Endothelial cell of umbilical vein (primary cell): ENCODE results near the gene IL1R1. TPM values are rescaled to one million over a fixed set of nuclear protein-coding genes. Genes with fewer than 3 reads are reported as not detected.

Source experiments
- BruUV-seq: library from RNA; stranded (reverse); fragments of 400-500 nt; replicated peaks from 2 replicates; lab custom pipeline; 2021; lab: Mats Ljungman, UMichigan
- CTCF ChIA-PET: fragments of 300-600, 350-600 bp; sonication (Branson Sonifier 250); formaldehyde crosslinking; loops from one replicate; lab custom pipeline; 2021; ENCODE audit warnings: antibody characterized with exemption, inconsistent platforms; lab: Charles Lee
- POLR2A ChIA-PET: fragments of 300-600, 350-600 bp; sonication (Branson Sonifier 250); formaldehyde crosslinking; loops from one replicate; lab custom pipeline; 2021; ENCODE audit warnings: antibody characterized with exemption, inconsistent platforms; lab: Charles Lee
- DNase-seq: peaks from one replicate; pipeline ENCODE4 v3.0.0-alpha.2; 2011; ENCODE audit warnings: low read depth, low spot score
- FAIRE-seq: peaks from 2 replicates; lab custom pipeline; 2011; peaks lifted over from hg19 to GRCh38; lab: Jason Lieb, UNC
- H2AFZ ChIP-seq: 2 replicates; pipeline ENCODE4 v1.6.0; 2012; ENCODE audit warnings: low read depth, low read length, control low read depth, inconsistent platforms
- H3K27ac ChIP-seq: 2 replicates; pipeline ENCODE4 v1.5.1; 2011; ENCODE audit warnings: low read depth, mild to moderate bottlenecking, control low read depth, low read length, moderate library complexity; ENCODE audit not compliant: insufficient read depth
- H3K27me3 ChIP-seq, 2 experiments: 2 replicates each; pipeline versions ENCODE4 v1.6.0 to v1.6.1; 2011; ENCODE audit warnings: low read length in 2 of 2, mixed read lengths in 1 of 2; ENCODE audit not compliant: control insufficient read depth in 2 of 2, insufficient read depth in 2 of 2
- H3K36me3 ChIP-seq, 2 experiments: 2 replicates in 1 of 2; 3 replicates in 1 of 2; pipeline ENCODE4 v1.5.1; 2011; ENCODE audit warnings: low read length in 2 of 2, mild to moderate bottlenecking in 1 of 2, moderate library complexity in 1 of 2; ENCODE audit not compliant: control insufficient read depth in 2 of 2, insufficient read depth in 2 of 2; ENCODE audit errors: extremely low read depth in 1 of 2
- H3K4me1 ChIP-seq: 3 replicates; pipeline ENCODE4 v1.5.1; 2011; ENCODE audit warnings: mild to moderate bottlenecking, low read length; ENCODE audit not compliant: control insufficient read depth, insufficient read depth; ENCODE audit errors: extremely low read depth
- H3K4me2 ChIP-seq: 2 replicates; pipeline ENCODE4 v1.6.1; 2011; ENCODE audit warnings: low read length, control low read depth, mixed read lengths; ENCODE audit not compliant: insufficient read depth
- H3K4me3 ChIP-seq, 3 experiments: fragments of 200-600 bp in 1 of 3; sonication (generic), shearing (Covaris generic) in 1 of 3; replicated peaks in 1 of 3; 2 replicates each; pipeline ENCODE4 v1.5.1; 2011 to 2016; ENCODE audit warnings: control low read depth in 3 of 3, low read length in 3 of 3, mild to moderate bottlenecking in 2 of 3, inconsistent platforms in 1 of 3, low read depth in 1 of 3, moderate library complexity in 1 of 3; ENCODE audit not compliant: insufficient read depth in 1 of 3
- H3K79me2 ChIP-seq: 2 replicates; pipeline ENCODE4 v1.6.0; 2012; ENCODE audit warnings: low read length, inconsistent platforms; ENCODE audit not compliant: control insufficient read depth, insufficient read depth
- H3K9ac ChIP-seq: replicated peaks from 2 replicates; pipeline ENCODE3; 2011; ENCODE audit warnings: low read length, control low read depth; ENCODE audit not compliant: insufficient read depth; ENCODE audit errors: extremely low read depth
- H3K9me1 ChIP-seq: replicated peaks from 3 replicates; pipeline ENCODE4 v1.6.0; 2011; ENCODE audit warnings: mild to moderate bottlenecking, low read length; ENCODE audit not compliant: control insufficient read depth, insufficient read depth; ENCODE audit errors: extremely low read depth
- H3K9me3 ChIP-seq: replicated peaks from 2 replicates; pipeline ENCODE4 v1.5.1; 2012; ENCODE audit warnings: low read length, inconsistent platforms; ENCODE audit not compliant: control insufficient read depth, insufficient read depth
- H4K20me1 ChIP-seq: replicated peaks from 2 replicates; pipeline ENCODE3; 2011; ENCODE audit warnings: mild to moderate bottlenecking, low read length; ENCODE audit not compliant: control insufficient read depth, insufficient read depth; ENCODE audit errors: extremely low read depth
- CTCF ChIP-seq, 2 donors: IDR thresholded peaks; 1 replicate in 1 of 2; 2 replicates in 1 of 2; pipeline ENCODE4 v1.5.1; 2011; ENCODE audit warnings: low read length in 2 of 2, mild to moderate bottlenecking in 2 of 2, moderate library complexity in 2 of 2, control low read depth in 1 of 2, inconsistent platforms in 1 of 2, low read depth in 1 of 2; ENCODE audit not compliant: insufficient read depth in 1 of 2; ENCODE audit errors: extremely low read depth in 1 of 2
- FOS ChIP-seq: IDR thresholded peaks from 2 replicates; pipeline ENCODE4 v1.6.1; 2011; ENCODE audit warnings: mild to moderate bottlenecking, low read length, moderate library complexity, borderline replicate concordance; ENCODE audit not compliant: insufficient read depth
- JUN ChIP-seq: IDR thresholded peaks from 2 replicates; pipeline ENCODE4 v1.6.1; 2011; ENCODE audit warnings: borderline replicate concordance, low read depth; ENCODE audit not compliant: insufficient read length, insufficient read depth
- MYC ChIP-seq: IDR thresholded peaks from one replicate; pipeline ENCODE4 v1.6.1; 2011; ENCODE audit warnings: mild to moderate bottlenecking, low read depth, low read length
- POLR2A ChIP-seq: IDR thresholded peaks from 2 replicates; pipeline ENCODE4 v1.6.1; 2012; ENCODE audit warnings: low read depth, mild to moderate bottlenecking, control low read depth, low read length
- dilution Hi-C: fragments of 300-500 bp; cut with MboI; formaldehyde crosslinking; loops from one replicate; pipeline ENCODE4 v1.15.0; 2019; ENCODE audit warnings: low sequenced_read_pairs; ENCODE audit not compliant: extremely low pct_ligation_motif_present
- intact Hi-C: fragments of 100-400 bp; cut with micrococcal nuclease; formaldehyde crosslinking; loops from one replicate; pipeline ENCODE4 v1.10.0; 2022
- polyA plus RNA-seq, 4 experiments: library from polyadenylated mRNA; depleted of rRNA in 3 of 4; stranded (reverse) in 3 of 4; unstranded in 1 of 4; fragments of >200 nt; gene quantifications; 2 replicates each; pipeline versions ENCODE4 v1.2.1 to v1.2.3, GENCODE V29; 2011 to 2012; ENCODE audit warnings: missing spikeins in 1 of 4
- total RNA-seq: library from RNA; stranded (reverse); gene quantifications from 2 replicates; pipeline ENCODE4 v1.2.3, GENCODE V29; 2021

The IL1R1 gene
- total and polyA plus RNA-seq, 2 donors (not counting 3 experiments of a cell fraction or from before 2014, with no cell fraction given), result 5.4 to 5.5 TPM

DNA sequence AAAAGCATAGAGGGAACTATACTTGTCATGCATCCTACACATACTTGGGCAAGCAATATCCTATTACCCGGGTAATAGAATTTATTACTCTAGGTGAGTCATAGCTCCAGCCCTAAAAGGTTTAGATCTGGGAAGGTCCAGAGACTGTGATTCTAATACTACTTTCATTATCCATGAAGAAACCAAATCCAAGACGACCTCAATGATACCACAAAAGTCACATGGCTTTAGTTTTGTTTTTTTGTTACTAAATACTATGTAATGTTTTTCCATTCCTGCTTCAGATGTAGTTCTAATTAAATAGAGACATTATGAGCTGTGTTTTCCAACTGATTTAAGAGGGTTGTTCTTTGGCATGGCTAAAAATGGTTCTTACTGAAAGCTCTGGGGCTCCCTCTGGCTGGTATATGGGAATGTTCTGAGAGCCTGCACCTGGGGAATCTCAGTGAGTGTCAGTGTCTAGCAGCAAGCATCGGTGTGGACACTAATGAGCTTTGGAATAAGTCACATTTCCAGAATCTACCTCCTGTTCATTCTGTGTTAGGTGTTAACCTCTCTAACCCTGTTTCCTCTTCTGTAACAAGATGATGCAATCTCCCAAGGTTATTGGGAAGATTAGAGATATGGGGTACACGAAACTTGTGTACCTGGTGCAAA lies 23.8 kb downstream of the IL1R1 start:
- no peak overlapping the region for H3K27ac ChIP-seq
- no TSS peak for BruUV-seq
- H3K4me3 ChIP-seq, result no peak overlapping the region
- no peak for TF ChIP-seq JUN
- TF ChIP-seq FOS, result no peak
- no peak for TF ChIP-seq POLR2A
- no peak for TF ChIP-seq MYC
- TF ChIP-seq CTCF (IDR thresholded peaks at IDR 0.05; ENCODE audit: extremely low read depth in 1 of 2, insufficient read depth in 1 of 2, low read depth in 1 of 2, low read length in 2 of 2), result peak in 1 of 2 donors; percentile 46
- H3K4me1 ChIP-seq, result no peaks in the 10 kb centered on the region
- no peak for FAIRE-seq
- intact Hi-C loops, result loop anchor here (1.0 kb wide), 1 partner anchor 146 kb away; no protein-coding TSS in a partner anchor
- H3K9me3 ChIP-seq, result no peaks in the 10 kb centered on the region
- no peak overlapping the region for H2AFZ ChIP-seq
- dilution Hi-C loops, result no loop called here
- peak; percentile 59 for DNase-seq
- CTCF ChIA-PET, result interaction anchor here (0.5 to 5.0 kb wide), 30 partner anchors 8 to 824 kb away, joined by 3 to 79 read pairs (median 4); partner anchors contain the start of genes IL18R1 and IL1R1
- no peaks in the 10 kb centered on the region for H3K36me3 ChIP-seq
- no peaks in the 10 kb centered on the region for H3K9me1 ChIP-seq
- POLR2A ChIA-PET, result no interaction called here
- H3K79me2 ChIP-seq, result no peaks in the 10 kb centered on the region
- H3K9ac ChIP-seq, result no peak overlapping the region
- no peak overlapping the region for H3K4me2 ChIP-seq
- H3K27me3 ChIP-seq, result no peaks in the 10 kb centered on the region
- no peaks in the 10 kb centered on the region for H4K20me1 ChIP-seq
